Thymus (tissue), 11 donors: ENCODE results near the gene STK40. TPM values are rescaled to one million over a fixed set of nuclear protein-coding genes. Genes with fewer than 3 reads are reported as not detected.

Experiments used
- DNase-seq, 9 donors: peaks; one replicate each; pipeline ENCODE4 v3.0.0-alpha.2; 2013; ENCODE audit warnings: low spot score in 9 of 9, low read depth in 6 of 9, missing footprints in 1 of 9
- H3K27ac ChIP-seq, 2 donors: one replicate each; pipeline ENCODE4 v1.5.1; 2013; ENCODE audit warnings: control low read depth in 1 of 2, low read depth in 1 of 2, low read length in 1 of 2, mild to moderate bottlenecking in 1 of 2, moderate library complexity in 1 of 2
- H3K27me3 ChIP-seq, 2 donors: one replicate each; pipeline ENCODE4 v1.5.1; 2013; ENCODE audit warnings: low read length in 1 of 2; ENCODE audit not compliant: control insufficient read depth in 2 of 2, insufficient read depth in 1 of 2
- H3K36me3 ChIP-seq, 2 donors: one replicate each; pipeline ENCODE4 v1.5.1; 2013; ENCODE audit warnings: low read length in 1 of 2, mild to moderate bottlenecking in 1 of 2, moderate library complexity in 1 of 2; ENCODE audit not compliant: control insufficient read depth in 2 of 2, insufficient read depth in 2 of 2
- H3K4me1 ChIP-seq, 2 donors: one replicate each; pipeline ENCODE4 v1.5.1; 2013; ENCODE audit warnings: low read length in 2 of 2; ENCODE audit not compliant: control insufficient read depth in 2 of 2, insufficient read depth in 2 of 2
- H3K4me3 ChIP-seq, 2 donors: one replicate each; pipeline ENCODE4 v1.5.1; 2013; ENCODE audit warnings: low read length in 2 of 2, control low read depth in 1 of 2, mild to moderate bottlenecking in 1 of 2
- H3K9me3 ChIP-seq, 2 donors: one replicate each; pipeline ENCODE4 v1.5.1; 2013; ENCODE audit warnings: low read length in 1 of 2, mild to moderate bottlenecking in 1 of 2; ENCODE audit not compliant: control insufficient read depth in 2 of 2, insufficient read depth in 1 of 2
- WGBS: extraction: QIAGEN DNeasy Blood & Tissue Kit; methylation state at CpG from one replicate; pipeline ENCODE4 v1.1.7; 2013; 5-methylcytosine and 5-hydroxymethylcytosine counted together
- polyA plus RNA-seq: library from polyadenylated mRNA; stranded (reverse); fragments of 200-250 nt; gene quantifications from one replicate; pipeline ENCODE4 v1.2.3, GENCODE V29; 2013
- total RNA-seq: library from RNA; stranded (reverse); fragments of 120-200 nt; gene quantifications from one replicate; pipeline ENCODE4 v1.2.4, GENCODE V29; 2013
- donor health status: healthy.

Gene STK40
- total and polyA plus RNA-seq, 2 donors = 17.6 to 20.7 TPM

GRCh38 chr1:36344395-36344680 is 41.4 kb downstream of the STK40 start:
- 92% methylated on average over 8 of the region's 8 CpGs for WGBS

GRCh38 chr1:36343651-36344394 is 41.9 kb downstream of the STK40 start:
- Histone ChIP-seq H3K36me3 (peaks cover 35 to 56% of the 10 kb centered on the region in 2 donors), H3K27me3 (no peaks in the 10 kb centered on the region), H3K9me3 (no peaks in the 10 kb centered on the region), H3K4me3 (no peak overlapping the region), H3K4me1 (no peaks in the 10 kb centered on the region), H3K27ac (no peak overlapping the region)
- DNase-seq = no peak
- whole genome bisulfite sequencing = 98% methylated on average over 24 of the region's 24 CpGs

More at GRCh38 chr1:36344395-36344680, 41.4 kb downstream of the STK40 start:
- no peaks in the 10 kb centered on the region for H3K4me1 ChIP-seq
- H3K27me3 ChIP-seq = no peaks in the 10 kb centered on the region
- no peak for DNase-seq
- no peak overlapping the region for H3K4me3 ChIP-seq
- no peaks in the 10 kb centered on the region for H3K9me3 ChIP-seq
- peaks cover 35 to 59% of the 10 kb centered on the region in 2 donors for H3K36me3 ChIP-seq
- no peak overlapping the region for H3K27ac ChIP-seq

GRCh38 chr1:36342426-36343185 is 43.1 kb downstream of the STK40 start:
- H3K36me3 ChIP-seq = peaks cover 25 to 47% of the 10 kb centered on the region in 2 donors
- H3K27me3 ChIP-seq = no peaks in the 10 kb centered on the region
- WGBS = 90% methylated on average over 10 of the region's 10 CpGs
- no peak overlapping the region for H3K4me3 ChIP-seq
- H3K27ac ChIP-seq = no peak overlapping the region
- no peaks in the 10 kb centered on the region for H3K9me3 ChIP-seq
- DNase-seq = peak in 3 of 9 donors; percentile 20 to 64 (median 60)
- no peaks in the 10 kb centered on the region for H3K4me1 ChIP-seq

- Histone ChIP-seq H3K9me3 (no peaks in the 10 kb centered on the region), H3K27me3 (no peaks in the 10 kb centered on the region), H3K27ac (no peak overlapping the region), H3K4me3 (no peak overlapping the region), H3K4me1 (no peaks in the 10 kb centered on the region), H3K36me3 (peaks cover 23 to 41% of the 10 kb centered on the region in 2 donors)
- WGBS = 98% methylated on average over 34 of the region's 34 CpGs
- DNase-seq = no peak
Measured at GRCh38 chr1:36341626-36342320, 44.0 kb downstream of the STK40 start.

- Histone ChIP-seq H3K9me3 (no peaks in the 10 kb centered on the region), H3K27ac (no peak overlapping the region), H3K36me3 (peaks cover 9 to 33% of the 10 kb centered on the region in 2 donors)
Measured at GRCh38 chr1:36339615-36340014, 46.1 kb downstream of the STK40 start.

GRCh38 chr1:36339215-36339614 is 46.5 kb downstream of the STK40 start:
- H3K4me3 ChIP-seq = no peak overlapping the region
- DNase-seq = no peak

More at GRCh38 chr1:36339615-36340014, 46.1 kb downstream of the STK40 start:
- Histone ChIP-seq H3K4me3 (no peak overlapping the region), H3K27me3 (no peaks in the 10 kb centered on the region), H3K4me1 (no peaks in the 10 kb centered on the region)
- DNase-seq = no peak
- WGBS = 95% methylated on average over 9 of the region's 9 CpGs

GRCh38 chr1:36337830-36338229 is 47.9 kb downstream of the STK40 start:
- 98% methylated on average over 6 of the region's 6 CpGs for WGBS
- Histone ChIP-seq H3K4me3 (no peak overlapping the region), H3K9me3 (no peaks in the 10 kb centered on the region), H3K27ac (no peak overlapping the region), H3K36me3 (peaks cover 6 to 18% of the 10 kb centered on the region in 2 donors), H3K4me1 (no peaks in the 10 kb centered on the region), H3K27me3 (no peaks in the 10 kb centered on the region)
- no peak for DNase-seq

More at GRCh38 chr1:36339215-36339614, 46.5 kb downstream of the STK40 start:
- Histone ChIP-seq H3K9me3 (no peaks in the 10 kb centered on the region), H3K36me3 (peaks cover 7 to 30% of the 10 kb centered on the region in 2 donors), H3K27me3 (no peaks in the 10 kb centered on the region), H3K27ac (no peak overlapping the region), H3K4me1 (no peaks in the 10 kb centered on the region)
- 93% methylated on average over 7 of the region's 7 CpGs for WGBS

GRCh38 chr1:36330940-36331339 is 54.8 kb downstream of the STK40 start:
- H3K4me1 ChIP-seq = no peaks in the 10 kb centered on the region
- no peak overlapping the region for H3K27ac ChIP-seq
- H3K9me3 ChIP-seq = no peaks in the 10 kb centered on the region
- H3K4me3 ChIP-seq = no peak overlapping the region
- peaks cover 0 to 7% of the 10 kb centered on the region in 2 donors for H3K27me3 ChIP-seq
- WGBS = 96% methylated on average over 15 of the region's 15 CpGs
- no peaks in the 10 kb centered on the region for H3K36me3 ChIP-seq
- DNase-seq = no peak

GRCh38 chr1:36329817-36330216 is 55.9 kb downstream of the STK40 start:
- Histone ChIP-seq H3K27ac (no peak overlapping the region), H3K9me3 (no peaks in the 10 kb centered on the region), H3K36me3 (no peaks in the 10 kb centered on the region), H3K4me3 (no peak overlapping the region), H3K27me3 (peaks cover 4 to 16% of the 10 kb centered on the region in 2 donors), H3K4me1 (no peaks in the 10 kb centered on the region)
- no peak for DNase-seq
- 91% methylated on average over 9 of the region's 9 CpGs for WGBS
